Activated B cell treated with CpG ODN at 0.5 μM for 24 hours (primary cell): ENCODE results near the gene EML5. TPM values are rescaled to one million over a fixed set of nuclear protein-coding genes. Genes with fewer than 3 reads are reported as not detected.

Experiments
- ATAC-seq: fragments of 200-7000 bp; cut with Tn5 transposase; one replicate; pipeline ENCODE4 v1.10.0; 2021; ENCODE audit warnings: low read depth, mild to moderate bottlenecking, moderate library complexity
- CTCF ChIA-PET: fragments of 350-600 bp; sonication (Branson Sonifier 250); formaldehyde crosslinking; loops from one replicate; lab custom pipeline; 2021; ENCODE audit warnings: antibody characterized with exemption; lab: Charles Lee
- POLR2A ChIA-PET: fragments of 350-600 bp; sonication (Branson Sonifier 250); formaldehyde crosslinking; loops from one replicate; lab custom pipeline; 2021; ENCODE audit warnings: antibody characterized with exemption; lab: Charles Lee
- DNase-seq: peaks from one replicate; pipeline ENCODE4 v3.0.0; 2022
- H3K27ac Mint-ChIP-seq: one replicate; pipeline ENCODE4 v1.8.0; 2020; ENCODE audit warnings: mixed read lengths
- H3K27me3 Mint-ChIP-seq: one replicate; pipeline ENCODE4 v1.8.0; 2021; ENCODE audit warnings: mixed read lengths
- H3K36me3 Mint-ChIP-seq: one replicate; pipeline ENCODE4 v1.8.0; 2021; ENCODE audit warnings: low read depth, mixed read lengths
- H3K4me1 Mint-ChIP-seq: one replicate; pipeline ENCODE4 v1.8.0; 2021; ENCODE audit warnings: mixed read lengths
- H3K4me3 Mint-ChIP-seq: one replicate; pipeline ENCODE4 v1.8.0; 2020; ENCODE audit warnings: mild to moderate bottlenecking, mixed read lengths
- H3K9me3 Mint-ChIP-seq: one replicate; pipeline ENCODE4 v1.8.0; 2020; ENCODE audit warnings: mixed read lengths
- CTCF ChIP-seq: fragments of 200-600 bp; IDR thresholded peaks from one replicate; pipeline ENCODE4 v1.8.0; 2022; ENCODE audit warnings: antibody characterized with exemption, mild to moderate bottlenecking
- intact Hi-C: fragments of 100-400 bp; cut with micrococcal nuclease; formaldehyde crosslinking; loops from one replicate; pipeline ENCODE4 v1.15.1; 2024
- total RNA-seq: library from RNA; stranded (reverse); gene quantifications from 2 replicates; pipeline ENCODE4 v1.2.3, GENCODE V29; 2022

EML5 gene
- total RNA-seq, 1 donor from 2014 or later, result 5.0 TPM

DNA sequence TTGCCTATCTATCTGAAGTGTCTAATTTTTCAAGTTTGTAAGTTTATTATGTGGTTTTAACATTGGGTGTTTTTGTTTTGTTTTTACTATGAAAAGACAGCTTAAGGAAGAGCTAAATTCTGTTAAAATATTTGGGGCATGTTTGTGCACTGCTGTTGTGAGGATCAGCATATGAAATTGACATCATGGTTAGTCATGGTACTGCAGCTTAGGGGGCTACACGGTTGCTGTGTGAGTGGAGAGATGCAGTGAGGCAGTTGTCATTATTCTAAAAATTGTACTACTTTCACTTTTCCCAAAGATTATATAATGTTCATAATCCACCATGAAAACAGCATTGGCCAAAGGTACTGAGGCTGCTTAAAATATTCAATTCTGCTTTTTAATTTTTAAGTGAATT lies 180.9 kb downstream of the EML5 start:
- H3K27ac Mint-ChIP-seq, result no peak overlapping the region
- POLR2A ChIA-PET, result no interaction called here
- TF ChIP-seq CTCF, result no peak
- no peak for DNase-seq
- peaks cover 69% of the 10 kb centered on the region for H3K36me3 Mint-ChIP-seq
- CTCF ChIA-PET, result no interaction called here
- no peak overlapping the region for H3K4me3 Mint-ChIP-seq
- peaks cover 17% of the 10 kb centered on the region for H3K4me1 Mint-ChIP-seq
- H3K27me3 Mint-ChIP-seq, result no peaks in the 10 kb centered on the region
- H3K9me3 Mint-ChIP-seq, result no peaks in the 10 kb centered on the region
- no peak for ATAC-seq
- intact Hi-C loops, result no loop called here

DNA sequence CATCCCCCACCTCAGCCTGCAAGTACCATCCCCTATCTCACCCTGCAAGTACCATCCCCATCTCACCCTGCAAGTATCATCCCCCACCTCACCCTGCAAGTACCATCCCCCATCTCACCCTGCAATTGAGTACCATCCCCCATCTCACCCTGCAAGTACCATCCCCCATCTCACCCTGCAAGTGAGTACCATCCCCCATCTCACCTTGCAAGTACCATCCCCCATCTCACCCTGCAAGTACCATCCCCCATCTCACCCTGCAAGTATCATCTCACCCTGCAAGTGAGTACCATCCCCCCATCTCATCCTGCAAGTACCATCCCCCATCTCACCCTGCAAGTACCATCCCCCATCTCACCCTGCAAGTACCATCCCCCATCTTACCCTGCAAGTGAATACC lies 184.9 kb downstream of the EML5 start:
- Mint-ChIP-seq H3K9me3 (no peaks in the 10 kb centered on the region), H3K27ac (no peak overlapping the region), H3K27me3 (no peaks in the 10 kb centered on the region), H3K36me3 (peaks cover 85% of the 10 kb centered on the region), H3K4me3 (no peak overlapping the region), H3K4me1 (peaks cover 5% of the 10 kb centered on the region)
- no peak for TF ChIP-seq CTCF
- intact Hi-C loops, result no loop called here
- no peak for DNase-seq
- POLR2A ChIA-PET, result no interaction called here
- CTCF ChIA-PET, result no interaction called here
- no peak for ATAC-seq

GRCh38 chr14:88605594-88605993 lies 187.2 kb downstream of the EML5 start:
- intact Hi-C loops, result no loop called here
- no peak for DNase-seq
- H3K4me3 Mint-ChIP-seq, result no peak overlapping the region
- ChIA-PET CTCF (no interaction called here), POLR2A (no interaction called here)
- peaks cover 87% of the 10 kb centered on the region for H3K36me3 Mint-ChIP-seq
- no peak for TF ChIP-seq CTCF
- ATAC-seq, result no peak
- no peak overlapping the region for H3K27ac Mint-ChIP-seq
- H3K4me1 Mint-ChIP-seq, result peaks cover 3% of the 10 kb centered on the region
- no peaks in the 10 kb centered on the region for H3K27me3 Mint-ChIP-seq
- H3K9me3 Mint-ChIP-seq, result no peaks in the 10 kb centered on the region

DNA sequence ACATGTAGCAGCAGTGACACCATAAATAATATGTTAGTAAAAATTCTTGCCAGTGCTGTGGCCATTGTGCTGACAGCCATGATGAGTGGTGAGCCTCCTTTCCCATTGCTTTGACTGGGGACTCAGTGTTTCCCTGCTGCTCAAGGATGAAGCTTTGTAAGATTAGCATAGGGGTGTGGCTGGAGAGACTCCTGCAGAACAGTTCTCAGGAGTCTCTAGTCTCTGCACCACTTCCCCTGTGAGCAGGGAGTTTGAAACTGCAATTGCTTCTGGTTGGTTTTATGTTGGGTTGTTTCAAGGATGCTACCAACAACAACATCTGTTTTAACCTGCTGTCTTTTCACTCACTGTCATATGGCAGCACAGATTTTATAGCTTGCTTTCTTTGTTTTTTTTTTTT lies 188.5 kb downstream of the EML5 start:
- no peak overlapping the region for H3K27ac Mint-ChIP-seq
- H3K4me3 Mint-ChIP-seq, result no peak overlapping the region
- POLR2A ChIA-PET, result no interaction called here
- H3K27me3 Mint-ChIP-seq, result no peaks in the 10 kb centered on the region
- no peak for TF ChIP-seq CTCF
- peaks cover 86% of the 10 kb centered on the region for H3K36me3 Mint-ChIP-seq
- CTCF ChIA-PET, result no interaction called here
- ATAC-seq, result no peak
- peaks cover 17% of the 10 kb centered on the region for H3K4me1 Mint-ChIP-seq
- DNase-seq, result no peak
- no peaks in the 10 kb centered on the region for H3K9me3 Mint-ChIP-seq
- intact Hi-C loops, result no loop called here

GRCh38 chr14:88599761-88600439 lies 192.9 kb downstream of the EML5 start:
- peak overlapping the region; percentile 12 for H3K4me3 Mint-ChIP-seq
- CTCF ChIA-PET, result interaction anchor here (1.0 kb wide), 1 partner anchor 68 kb away, joined by 3 read pairs; no protein-coding TSS in a partner anchor
- H3K36me3 Mint-ChIP-seq, result peaks cover 89% of the 10 kb centered on the region

More at GRCh38 chr14:88599761-88600439, 192.9 kb downstream of the EML5 start:
- ATAC-seq, result peak; percentile 84
- DNase-seq, result no peak
- intact Hi-C loops, result loop anchor here (2.0 kb wide), 1 partner anchor 37 kb away; the partner anchor contains the start of gene ZC3H14
- POLR2A ChIA-PET, result no interaction called here
- Mint-ChIP-seq H3K9me3 (no peaks in the 10 kb centered on the region), H3K27me3 (no peaks in the 10 kb centered on the region), H3K27ac (peak overlapping the region; percentile 78), H3K4me1 (peaks cover 25% of the 10 kb centered on the region)
- TF ChIP-seq CTCF, result no peak
